Right cardiac atrium (tissue), 5 donors: Measurements from ENCODE around the gene STK38. TPM values are rescaled to one million over a fixed set of nuclear protein-coding genes. Genes with fewer than 3 reads are reported as not detected.

Source experiments
- ATAC-seq, 2 donors: fragments of 200-7000 bp; cut with Tn5 transposase; one replicate each; pipeline versions ENCODE4 v1.8.0 to v1.9.1; 2020; ENCODE audit warnings: moderate library complexity in 2 of 2, mild to moderate bottlenecking in 1 of 2
- DNase-seq, 3 donors: peaks; one replicate each; pipeline ENCODE4 v3.0.0-alpha.2; 2020
- H3K27ac ChIP-seq: one replicate; pipeline ENCODE4 v1.5.1; 2013; ENCODE audit warnings: mild to moderate bottlenecking, low read length, control low read depth, moderate library complexity
- H3K27me3 ChIP-seq: one replicate; pipeline ENCODE4 v1.6.1; 2013; ENCODE audit not compliant: control insufficient read depth, insufficient read depth
- H3K4me1 ChIP-seq: one replicate; pipeline ENCODE4 v1.6.1; 2013; ENCODE audit warnings: low read length; ENCODE audit not compliant: control insufficient read depth, insufficient read depth
- H3K4me3 ChIP-seq: one replicate; pipeline ENCODE4 v1.5.1; 2013; ENCODE audit warnings: low read length, control low read depth
- H3K9me3 ChIP-seq: one replicate; pipeline ENCODE4 v1.6.1; 2013; ENCODE audit warnings: low read length; ENCODE audit not compliant: control insufficient read depth
- WGBS: extraction: QIAGEN DNeasy Blood & Tissue Kit; methylation state at CpG from one replicate; pipeline ENCODE4 v1.1.7; 2013; 5-methylcytosine and 5-hydroxymethylcytosine counted together
- intact Hi-C, 4 donors: fragments of 100-400 bp; cut with DNase I; formaldehyde crosslinking; loops; one replicate each; pipeline versions ENCODE4 v1.11.0 to v1.14.0; 2022 to 2023
- polyA plus RNA-seq: library from polyadenylated mRNA; stranded (reverse); fragments of 200-250 nt; gene quantifications from one replicate; pipeline ENCODE4 v1.2.3, GENCODE V29; 2013
- total RNA-seq, 4 donors: library from RNA; stranded (reverse); fragmentation: NEBNext Ultra II Directional; extraction: Animal tissue kit (Norgen Biotek cat#: 25700); gene quantifications; one replicate each; pipeline ENCODE4 v1.2.1, GENCODE V29; 2021
- donor health status: healthy with polysubstance abuse.
- donor health status: DM: no; HTN: yes; CAD: no.
- donor health status: DM: no; HTN: no; CAD: no.
- donor health status: DM: no; HTN: yes; CAD: no; lungs with severe emphysema.
- donor health status: DM: yes; HTN: yes; CAD: no.

Gene STK38
- total and polyA plus RNA-seq, 5 donors: 12.2 to 23.7 (median 22.3) TPM

GRCh38 chr6:36563928-36564284 is 16.6 kb upstream of the STK38 start:
- Histone ChIP-seq H3K27me3 (no peaks in the 10 kb centered on the region), H3K4me3 (no peak overlapping the region), H3K4me1 (no peaks in the 10 kb centered on the region), H3K9me3 (no peaks in the 10 kb centered on the region), H3K27ac (no peak overlapping the region)
- no peak for ATAC-seq
- no peak for DNase-seq
- intact Hi-C loops: no loop called here
- WGBS: 87% methylated on average over 4 of the region's 4 CpGs

- Histone ChIP-seq H3K27ac (no peak overlapping the region), H3K4me3 (no peak overlapping the region), H3K27me3 (no peaks in the 10 kb centered on the region), H3K4me1 (no peaks in the 10 kb centered on the region), H3K9me3 (no peaks in the 10 kb centered on the region)
- DNase-seq (no peak), ATAC-seq (no peak)
- intact Hi-C loops: no loop called here
- 59% methylated on average over 3 of the region's 3 CpGs for WGBS
Measured at GRCh38 chr6:36563237-36563927, 16.1 kb upstream of the STK38 start.

GRCh38 chr6:36560822-36561221 is 13.5 kb upstream of the STK38 start:
- ATAC-seq (no peak), DNase-seq (no peak)
- Histone ChIP-seq H3K4me1 (no peaks in the 10 kb centered on the region), H3K27ac (no peak overlapping the region), H3K27me3 (no peaks in the 10 kb centered on the region), H3K9me3 (no peaks in the 10 kb centered on the region), H3K4me3 (no peak overlapping the region)
- intact Hi-C loops: no loop called here
- 89% methylated on average over 4 of the region's 4 CpGs for WGBS

- H3K27me3 ChIP-seq: no peaks in the 10 kb centered on the region
- WGBS: 75% methylated on average over 7 of the region's 7 CpGs
- no peak for DNase-seq
- no peaks in the 10 kb centered on the region for H3K4me1 ChIP-seq
- no peaks in the 10 kb centered on the region for H3K9me3 ChIP-seq
- intact Hi-C loops: no loop called here
- no peak overlapping the region for H3K4me3 ChIP-seq
- no peak overlapping the region for H3K27ac ChIP-seq
- ATAC-seq: no peak
Measured at GRCh38 chr6:36559011-36559793, 11.9 kb upstream of the STK38 start.

- 86% methylated on average over 5 of the region's 5 CpGs for WGBS
Measured at GRCh38 chr6:36556281-36556680, 9.0 kb upstream of the STK38 start.

GRCh38 chr6:36555750-36556252 is 8.5 kb upstream of the STK38 start:
- no peaks in the 10 kb centered on the region for H3K4me1 ChIP-seq
- intact Hi-C loops: no loop called here
- DNase-seq (no peak), ATAC-seq (no peak)
- H3K27ac ChIP-seq: no peak overlapping the region
- H3K4me3 ChIP-seq: no peak overlapping the region
- H3K27me3 ChIP-seq: no peaks in the 10 kb centered on the region
- WGBS: 53% methylated on average over 1 of the region's 1 CpG
- H3K9me3 ChIP-seq: no peaks in the 10 kb centered on the region

More at GRCh38 chr6:36556281-36556680, 9.0 kb upstream of the STK38 start:
- intact Hi-C loops: no loop called here
- no peak for DNase-seq
- H3K9me3 ChIP-seq: no peaks in the 10 kb centered on the region
- no peak overlapping the region for H3K4me3 ChIP-seq
- no peak for ATAC-seq
- H3K27ac ChIP-seq: no peak overlapping the region
- H3K4me1 ChIP-seq: no peaks in the 10 kb centered on the region
- H3K27me3 ChIP-seq: no peaks in the 10 kb centered on the region

GRCh38 chr6:36550473-36551000 is 3.3 kb upstream of the STK38 start:
- 85% methylated on average over 1 of the region's 1 CpG for WGBS
- Histone ChIP-seq H3K4me1 (no peaks in the 10 kb centered on the region), H3K4me3 (no peak overlapping the region), H3K9me3 (no peaks in the 10 kb centered on the region), H3K27me3 (no peaks in the 10 kb centered on the region), H3K27ac (no peak overlapping the region)
- intact Hi-C loops: no loop called here
- no peak for ATAC-seq
- DNase-seq: no peak

GRCh38 chr6:36548401-36548743 is 1.1 kb upstream of the STK38 start:
- Histone ChIP-seq H3K4me1 (peaks cover 5% of the 10 kb centered on the region), H3K27ac (no peak overlapping the region), H3K4me3 (no peak overlapping the region), H3K9me3 (no peaks in the 10 kb centered on the region), H3K27me3 (no peaks in the 10 kb centered on the region)
- ATAC-seq: no peak
- intact Hi-C loops: loop anchor here in 3 of 4 donors (5.0 to 10.0 kb wide), 3 partner anchors 39 to 46 kb away; partner anchors contain the start of gene SRSF3 (in 2 of the 3)
- 98% methylated on average over 2 of the region's 2 CpGs for WGBS
- no peak for DNase-seq

- no peak for ATAC-seq
- Histone ChIP-seq H3K4me3 (peak overlapping the region; percentile 97), H3K4me1 (peaks cover 5% of the 10 kb centered on the region), H3K27me3 (no peaks in the 10 kb centered on the region), H3K27ac (peak overlapping the region; percentile 3), H3K9me3 (no peaks in the 10 kb centered on the region)
- 67% methylated on average over 13 of the region's 13 CpGs for WGBS
- no peak for DNase-seq
- intact Hi-C loops: loop anchor here in 3 of 4 donors (5.0 to 10.0 kb wide), 3 partner anchors 39 to 47 kb away; partner anchors contain the start of gene SRSF3 (in 2 of the 3)
Measured at GRCh38 chr6:36547646-36548400, 544 bp upstream of the STK38 start.

- peaks cover 5% of the 10 kb centered on the region for H3K4me1 ChIP-seq
- DNase-seq: peak in 1 of 3 donors; percentile 51
- ATAC-seq: peak; percentile 22 to 71
- peak overlapping the region; percentile 98 for H3K27ac ChIP-seq
- peak overlapping the region; percentile 97 for H3K4me3 ChIP-seq
- intact Hi-C loops: loop anchor here in 3 of 4 donors (5.0 to 10.0 kb wide), 3 partner anchors 41 to 48 kb away; partner anchors contain the start of gene SRSF3 (in 2 of the 3)
- H3K27me3 ChIP-seq: no peaks in the 10 kb centered on the region
- under 1% methylated on average over 15 of the region's 15 CpGs for WGBS
- no peaks in the 10 kb centered on the region for H3K9me3 ChIP-seq
Measured at GRCh38 chr6:36546308-36546919, 865 bp downstream of the STK38 start.
